ENCODE data around the gene WDR1. TPM values are rescaled to one million over a fixed set of nuclear protein-coding genes. Genes with fewer than 3 reads are reported as not detected.

Gene WDR1
- total RNA-seq, 1 donor from 2014 or later, result 174 TPM

- no peak for DNase-seq
Observed at GRCh38 chr4:10083861-10084641, 32.5 kb downstream of the WDR1 start.

- no peak for DNase-seq
Observed at GRCh38 chr4:10083331-10083771, 33.2 kb downstream of the WDR1 start.

GRCh38 chr4:10082459-10083272, 33.9 kb downstream of the WDR1 start:
- DNase-seq, result no peak

- no peak for DNase-seq
Observed at GRCh38 chr4:10082047-10082446, 34.6 kb downstream of the WDR1 start.

- DNase-seq, result no peak
Observed at GRCh38 chr4:10081218-10081606, 35.4 kb downstream of the WDR1 start.

- no peak for DNase-seq
Observed at GRCh38 chr4:10080589-10081217, 35.9 kb downstream of the WDR1 start.

GRCh38 chr4:10079912-10080588, 36.5 kb downstream of the WDR1 start:
- no peak for DNase-seq

GRCh38 chr4:10079256-10079655, 37.3 kb downstream of the WDR1 start:
- DNase-seq, result no peak

GRCh38 chr4:10078481-10079233, 37.9 kb downstream of the WDR1 start:
- DNase-seq, result no peak

GRCh38 chr4:10077483-10078335, 38.9 kb downstream of the WDR1 start:
- DNase-seq, result no peak

- DNase-seq, result no peak
Observed at GRCh38 chr4:10077076-10077475, 39.5 kb downstream of the WDR1 start.

- DNase-seq, result no peak
Observed at GRCh38 chr4:10075953-10076391, 40.6 kb downstream of the WDR1 start.

- DNase-seq, result no peak
Observed at GRCh38 chr4:10075158-10075863, 41.3 kb downstream of the WDR1 start.

GRCh38 chr4:10074767-10075105, 41.9 kb downstream of the WDR1 start:
- no peak for DNase-seq

- DNase-seq, result no peak
Observed at GRCh38 chr4:10074076-10074766, 42.4 kb downstream of the WDR1 start.

GRCh38 chr4:10072420-10073017, 44.1 kb downstream of the WDR1 start:
- no peak for DNase-seq

- no peak for DNase-seq
Observed at GRCh38 chr4:10069075-10069642, 47.4 kb downstream of the WDR1 start.
